Activated naive CD8-positive, alpha-beta T cell treated with anti-CD3 and anti-CD28 coated beads, Interleukin-2, amount 50 U/mL, for 24 hours (primary cell): ENCODE results near the gene RNLS.

Experiments
- ATAC-seq: fragments of 150-1000 bp; cut with Tn5 transposase; one replicate; pipeline ENCODE4 v1.10.0; 2021
- DNase-seq: peaks from one replicate; pipeline ENCODE4 v3.0.0; 2021
- H3K27ac Mint-ChIP-seq: one replicate; pipeline ENCODE4 v1.8.0; 2021; ENCODE audit warnings: mild to moderate bottlenecking, mixed read lengths
- H3K27me3 Mint-ChIP-seq: one replicate; pipeline ENCODE4 v1.8.0; 2021; ENCODE audit warnings: mixed read lengths
- H3K36me3 Mint-ChIP-seq: one replicate; pipeline ENCODE4 v1.8.0; 2021; ENCODE audit warnings: low read depth, mixed read lengths
- H3K4me1 Mint-ChIP-seq: one replicate; pipeline ENCODE4 v1.8.0; 2021; ENCODE audit warnings: mixed read lengths
- H3K4me3 Mint-ChIP-seq: one replicate; pipeline ENCODE4 v1.8.0; 2021; ENCODE audit warnings: mild to moderate bottlenecking, moderate library complexity, mixed read lengths
- H3K9me3 Mint-ChIP-seq: one replicate; pipeline ENCODE4 v1.8.0; 2021; ENCODE audit warnings: mixed read lengths

RNLS gene

GRCh38 chr10:88401671-88402347 lies 181.3 kb downstream of the RNLS start:
- Mint-ChIP-seq H3K27me3 (no peaks in the 10 kb centered on the region), H3K36me3 (peaks cover 7% of the 10 kb centered on the region), H3K4me3 (no peak overlapping the region), H3K9me3 (peaks cover 26% of the 10 kb centered on the region), H3K27ac (no peak overlapping the region), H3K4me1 (peaks cover 12% of the 10 kb centered on the region)
- DNase-seq (no peak), ATAC-seq (peak; percentile 88)

DNA sequence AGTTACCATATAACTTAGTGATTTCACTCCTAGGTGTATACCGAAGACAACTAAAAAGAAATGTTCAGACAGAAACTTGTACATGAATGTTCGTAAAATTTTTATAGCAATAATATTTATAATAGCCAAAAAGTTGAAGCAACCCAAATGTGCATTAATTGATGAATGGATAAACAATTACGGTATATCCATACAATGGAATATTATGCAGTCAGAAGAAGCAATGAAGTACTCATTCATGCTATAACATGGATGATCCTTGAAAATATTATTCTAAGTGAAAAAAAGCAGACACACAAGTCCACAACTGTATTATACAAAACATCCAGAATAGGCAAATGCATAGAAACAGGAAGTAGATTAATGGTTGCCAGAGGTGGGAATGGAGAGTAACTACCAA lies 183.9 kb downstream of the RNLS start:
- peaks cover 37% of the 10 kb centered on the region for H3K9me3 Mint-ChIP-seq
- H3K4me3 Mint-ChIP-seq = no peak overlapping the region
- H3K36me3 Mint-ChIP-seq = peaks cover 9% of the 10 kb centered on the region
- no peaks in the 10 kb centered on the region for H3K27me3 Mint-ChIP-seq
- peaks cover 12% of the 10 kb centered on the region for H3K4me1 Mint-ChIP-seq
- ATAC-seq (no peak), DNase-seq (no peak)
- H3K27ac Mint-ChIP-seq = no peak overlapping the region

DNA sequence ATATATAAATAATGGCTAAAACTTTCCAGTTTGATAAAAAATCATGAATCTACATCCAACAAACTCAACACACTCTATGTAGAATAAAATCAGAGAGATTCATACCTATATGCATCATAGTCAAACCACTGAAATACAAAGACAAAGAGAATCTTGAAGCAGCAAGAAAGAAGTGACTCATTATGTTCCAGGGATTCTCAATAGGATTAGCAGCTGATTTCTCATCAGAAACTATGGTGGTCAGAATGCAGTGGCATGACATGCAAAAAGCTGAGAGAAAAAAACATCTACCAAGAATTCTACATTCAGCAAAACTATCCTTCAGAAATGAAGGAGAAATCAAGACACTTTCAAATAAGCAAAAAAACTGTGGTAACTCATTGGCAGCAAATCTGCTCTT lies 187.4 kb downstream of the RNLS start:
- Mint-ChIP-seq H3K27ac (no peak overlapping the region), H3K9me3 (peaks cover 37% of the 10 kb centered on the region), H3K27me3 (no peaks in the 10 kb centered on the region), H3K36me3 (peaks cover 10% of the 10 kb centered on the region), H3K4me3 (no peak overlapping the region), H3K4me1 (peaks cover 11% of the 10 kb centered on the region)
- ATAC-seq (no peak), DNase-seq (no peak)

DNA sequence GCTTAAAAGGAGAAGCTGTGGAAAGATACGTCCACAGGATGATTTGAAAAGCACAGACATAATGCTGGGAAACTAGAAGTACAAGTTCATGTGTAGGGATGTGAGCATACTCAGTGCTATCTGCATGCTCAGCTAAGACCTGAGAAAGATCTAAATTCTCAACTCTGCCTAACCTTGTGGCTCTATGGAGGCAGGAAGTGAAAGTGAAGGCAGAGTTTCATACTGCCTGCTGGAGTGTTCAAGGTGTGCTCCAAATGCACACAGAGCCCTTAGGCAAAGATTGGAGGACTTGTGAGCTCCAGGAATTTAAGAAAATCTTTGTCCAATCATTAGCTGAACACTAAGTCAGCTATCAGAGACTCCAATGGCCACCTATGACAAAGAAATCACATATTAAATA lies 190.9 kb downstream of the RNLS start:
- peaks cover 11% of the 10 kb centered on the region for H3K4me1 Mint-ChIP-seq
- ATAC-seq (no peak), DNase-seq (no peak)
- peaks cover 8% of the 10 kb centered on the region for H3K36me3 Mint-ChIP-seq
- H3K4me3 Mint-ChIP-seq = no peak overlapping the region
- no peaks in the 10 kb centered on the region for H3K27me3 Mint-ChIP-seq
- peaks cover 18% of the 10 kb centered on the region for H3K9me3 Mint-ChIP-seq
- H3K27ac Mint-ChIP-seq = no peak overlapping the region

DNA sequence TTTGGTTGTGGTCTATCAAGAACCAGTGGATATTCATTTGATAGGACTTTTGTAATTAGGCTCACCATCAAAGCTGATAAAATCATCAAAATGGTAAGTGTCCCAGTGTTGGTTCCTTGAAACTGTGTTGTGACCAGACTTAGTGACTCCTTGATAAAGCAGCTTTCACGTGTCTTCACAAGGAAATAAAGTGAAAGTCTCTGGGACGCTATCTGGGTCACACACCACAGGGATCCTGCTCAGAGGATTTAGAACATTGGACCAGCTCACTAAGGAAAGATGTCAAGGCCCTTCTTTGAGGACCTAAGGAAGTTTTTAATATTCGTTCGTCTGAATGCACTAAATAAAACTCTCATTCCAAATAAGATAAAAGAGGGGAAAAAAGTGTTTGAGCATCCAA lies 193.1 kb downstream of the RNLS start:
- Mint-ChIP-seq H3K9me3 (peaks cover under 1% of the 10 kb centered on the region), H3K4me3 (no peak overlapping the region), H3K36me3 (peaks cover 2% of the 10 kb centered on the region), H3K27me3 (no peaks in the 10 kb centered on the region), H3K4me1 (peaks cover 11% of the 10 kb centered on the region), H3K27ac (no peak overlapping the region)
- ATAC-seq (no peak), DNase-seq (no peak)

- peaks cover 2% of the 10 kb centered on the region for H3K36me3 Mint-ChIP-seq
- no peak overlapping the region for H3K27ac Mint-ChIP-seq
- no peaks in the 10 kb centered on the region for H3K9me3 Mint-ChIP-seq
- no peak overlapping the region for H3K4me3 Mint-ChIP-seq
- peaks cover 17% of the 10 kb centered on the region for H3K4me1 Mint-ChIP-seq
- no peak for DNase-seq
- no peaks in the 10 kb centered on the region for H3K27me3 Mint-ChIP-seq
- ATAC-seq = no peak
Measured at GRCh38 chr10:88389456-88389855, 193.7 kb downstream of the RNLS start.

DNA sequence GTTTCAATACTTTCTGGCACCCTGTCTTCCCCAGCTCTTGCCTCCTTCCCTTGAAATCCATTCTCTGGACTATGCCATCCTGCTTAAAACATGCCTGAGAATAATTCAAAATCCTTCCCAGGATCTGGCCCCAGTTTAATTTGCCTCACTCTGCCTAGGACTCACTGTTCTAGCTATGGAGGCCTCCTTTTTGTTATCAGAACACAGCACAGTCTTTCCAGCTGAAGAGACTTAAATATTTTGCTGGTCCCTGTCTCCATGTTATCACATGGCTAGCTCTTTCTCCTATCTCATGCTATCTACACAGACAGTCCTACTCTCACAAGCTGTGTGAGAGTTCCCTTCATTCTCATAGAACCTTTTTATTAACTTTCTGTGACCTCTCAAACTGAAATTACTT lies 194.8 kb downstream of the RNLS start:
- H3K27ac Mint-ChIP-seq = no peak overlapping the region
- DNase-seq = no peak
- peaks cover 24% of the 10 kb centered on the region for H3K4me1 Mint-ChIP-seq
- no peaks in the 10 kb centered on the region for H3K36me3 Mint-ChIP-seq
- H3K4me3 Mint-ChIP-seq = no peak overlapping the region
- no peak for ATAC-seq
- H3K27me3 Mint-ChIP-seq = no peaks in the 10 kb centered on the region
- H3K9me3 Mint-ChIP-seq = peaks cover under 1% of the 10 kb centered on the region

- ATAC-seq = no peak
- H3K4me3 Mint-ChIP-seq = no peak overlapping the region
- H3K36me3 Mint-ChIP-seq = no peaks in the 10 kb centered on the region
- H3K27ac Mint-ChIP-seq = no peak overlapping the region
- no peak for DNase-seq
- H3K27me3 Mint-ChIP-seq = no peaks in the 10 kb centered on the region
- H3K4me1 Mint-ChIP-seq = peaks cover 27% of the 10 kb centered on the region
- H3K9me3 Mint-ChIP-seq = peaks cover 5% of the 10 kb centered on the region
Measured at GRCh38 chr10:88386821-88387773, 196.0 kb downstream of the RNLS start.

GRCh38 chr10:88386204-88386788 lies 196.8 kb downstream of the RNLS start:
- ATAC-seq (peak; percentile 17), DNase-seq (no peak)
- no peak overlapping the region for H3K4me3 Mint-ChIP-seq
- H3K27ac Mint-ChIP-seq = no peak overlapping the region
- no peaks in the 10 kb centered on the region for H3K27me3 Mint-ChIP-seq
- H3K9me3 Mint-ChIP-seq = peaks cover 5% of the 10 kb centered on the region
- H3K36me3 Mint-ChIP-seq = no peaks in the 10 kb centered on the region
- peaks cover 19% of the 10 kb centered on the region for H3K4me1 Mint-ChIP-seq

- H3K27ac Mint-ChIP-seq = no peak overlapping the region
- ATAC-seq = peak; percentile 75
- H3K27me3 Mint-ChIP-seq = no peaks in the 10 kb centered on the region
- H3K4me1 Mint-ChIP-seq = peaks cover 19% of the 10 kb centered on the region
- H3K9me3 Mint-ChIP-seq = peaks cover 5% of the 10 kb centered on the region
- DNase-seq = peak; percentile 58
- H3K4me3 Mint-ChIP-seq = no peak overlapping the region
- H3K36me3 Mint-ChIP-seq = no peaks in the 10 kb centered on the region
Measured at GRCh38 chr10:88385601-88386203, 197.4 kb downstream of the RNLS start.

DNA sequence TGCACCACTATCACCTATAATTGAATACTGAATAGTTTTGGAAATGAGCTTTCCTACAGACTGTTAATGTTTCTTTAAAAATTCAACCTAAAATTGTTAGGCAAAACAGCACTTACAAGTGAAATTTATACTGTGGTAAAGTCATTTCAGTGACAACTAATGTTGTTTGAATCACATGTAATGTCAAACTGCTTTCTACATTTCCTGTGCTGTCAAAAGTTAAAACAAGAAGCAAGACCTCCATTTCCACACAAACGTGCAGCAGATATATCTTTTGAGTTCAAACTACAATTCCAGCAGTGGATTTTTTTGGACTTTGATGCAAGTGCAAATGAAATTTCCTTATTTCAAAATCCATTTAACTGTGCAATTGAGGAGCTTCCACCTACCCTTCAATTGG lies 199.8 kb downstream of the RNLS start:
- H3K4me1 Mint-ChIP-seq = peaks cover 19% of the 10 kb centered on the region
- H3K36me3 Mint-ChIP-seq = no peaks in the 10 kb centered on the region
- ATAC-seq = no peak
- no peaks in the 10 kb centered on the region for H3K27me3 Mint-ChIP-seq
- no peak for DNase-seq
- H3K9me3 Mint-ChIP-seq = peaks cover 5% of the 10 kb centered on the region
- no peak overlapping the region for H3K27ac Mint-ChIP-seq
- no peak overlapping the region for H3K4me3 Mint-ChIP-seq

- Mint-ChIP-seq H3K9me3 (peaks cover 5% of the 10 kb centered on the region), H3K27me3 (no peaks in the 10 kb centered on the region), H3K36me3 (no peaks in the 10 kb centered on the region), H3K4me3 (no peak overlapping the region), H3K27ac (no peak overlapping the region), H3K4me1 (peaks cover 19% of the 10 kb centered on the region)
- ATAC-seq (no peak), DNase-seq (no peak)
Measured at GRCh38 chr10:88382699-88383098, 200.4 kb downstream of the RNLS start.

GRCh38 chr10:88379575-88379974 lies 203.5 kb downstream of the RNLS start:
- ATAC-seq = no peak
- Mint-ChIP-seq H3K9me3 (peaks cover 5% of the 10 kb centered on the region), H3K27me3 (no peaks in the 10 kb centered on the region), H3K4me1 (peaks cover 21% of the 10 kb centered on the region), H3K4me3 (no peak overlapping the region), H3K36me3 (no peaks in the 10 kb centered on the region), H3K27ac (no peak overlapping the region)
- no peak for DNase-seq

DNA sequence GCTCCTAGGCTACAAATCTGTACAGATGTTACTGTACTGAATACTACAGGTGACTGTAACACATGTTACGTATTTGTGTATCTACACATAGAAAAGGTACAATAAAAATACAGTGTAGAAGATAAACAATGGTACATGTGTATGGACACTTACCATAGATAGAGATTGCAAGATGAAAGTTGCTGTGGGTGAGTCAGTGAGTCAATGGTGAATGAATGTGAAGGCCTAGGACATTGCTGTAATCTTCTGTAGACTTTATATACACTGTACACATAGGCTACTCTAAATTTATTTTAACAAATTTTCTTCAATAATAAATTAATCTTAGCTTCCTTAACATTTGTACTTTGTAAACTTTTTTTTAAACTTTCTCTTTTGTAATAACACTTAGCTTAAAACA lies 205.6 kb downstream of the RNLS start:
- H3K4me1 Mint-ChIP-seq = peaks cover 7% of the 10 kb centered on the region
- ATAC-seq = no peak
- H3K27me3 Mint-ChIP-seq = no peaks in the 10 kb centered on the region
- H3K4me3 Mint-ChIP-seq = no peak overlapping the region
- H3K27ac Mint-ChIP-seq = no peak overlapping the region
- no peaks in the 10 kb centered on the region for H3K36me3 Mint-ChIP-seq
- H3K9me3 Mint-ChIP-seq = no peaks in the 10 kb centered on the region
- no peak for DNase-seq
